ENCODE results near the gene MIS18A. TPM values are rescaled to one million over a fixed set of nuclear protein-coding genes. Genes with fewer than 3 reads are reported as not detected.

The MIS18A gene
- total RNA-seq, 1 donor from 2014 or later, result 5.0 TPM

DNA sequence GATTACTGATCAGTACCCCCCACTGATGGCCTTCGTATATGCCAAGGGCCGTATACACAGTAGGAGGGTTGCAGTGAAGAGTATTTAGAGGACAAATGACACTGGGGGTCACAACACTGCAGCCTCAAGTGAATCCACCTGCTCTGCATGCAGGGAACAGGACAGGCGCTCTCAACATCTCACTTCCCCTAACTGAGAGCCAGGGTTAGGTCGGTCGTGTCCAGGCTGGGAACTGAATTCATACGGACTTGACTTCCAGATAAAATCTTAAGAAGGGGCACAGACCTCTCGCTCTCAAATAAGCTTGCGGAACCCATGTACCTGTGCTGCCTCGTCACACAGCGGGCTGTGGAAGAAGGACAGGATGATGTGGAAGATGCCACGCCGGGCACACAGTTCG lies 42.6 kb upstream of the MIS18A start:
- Mint-ChIP-seq H3K27me3 (ENCODE audit: low read depth) (no peaks in the 10 kb centered on the region), H3K36me3 (ENCODE audit: low read depth) (peaks cover 48% of the 10 kb centered on the region), H3K4me1 (ENCODE audit: low read depth) (no peaks in the 10 kb centered on the region), H3K27ac (ENCODE audit: unreplicated experiment) (no peak overlapping the region), H3K9me3 (ENCODE audit: low read depth) (no peaks in the 10 kb centered on the region), H3K4me3 (ENCODE audit: unreplicated experiment) (no peak overlapping the region)
- TF ChIP-seq, protein P1, sequence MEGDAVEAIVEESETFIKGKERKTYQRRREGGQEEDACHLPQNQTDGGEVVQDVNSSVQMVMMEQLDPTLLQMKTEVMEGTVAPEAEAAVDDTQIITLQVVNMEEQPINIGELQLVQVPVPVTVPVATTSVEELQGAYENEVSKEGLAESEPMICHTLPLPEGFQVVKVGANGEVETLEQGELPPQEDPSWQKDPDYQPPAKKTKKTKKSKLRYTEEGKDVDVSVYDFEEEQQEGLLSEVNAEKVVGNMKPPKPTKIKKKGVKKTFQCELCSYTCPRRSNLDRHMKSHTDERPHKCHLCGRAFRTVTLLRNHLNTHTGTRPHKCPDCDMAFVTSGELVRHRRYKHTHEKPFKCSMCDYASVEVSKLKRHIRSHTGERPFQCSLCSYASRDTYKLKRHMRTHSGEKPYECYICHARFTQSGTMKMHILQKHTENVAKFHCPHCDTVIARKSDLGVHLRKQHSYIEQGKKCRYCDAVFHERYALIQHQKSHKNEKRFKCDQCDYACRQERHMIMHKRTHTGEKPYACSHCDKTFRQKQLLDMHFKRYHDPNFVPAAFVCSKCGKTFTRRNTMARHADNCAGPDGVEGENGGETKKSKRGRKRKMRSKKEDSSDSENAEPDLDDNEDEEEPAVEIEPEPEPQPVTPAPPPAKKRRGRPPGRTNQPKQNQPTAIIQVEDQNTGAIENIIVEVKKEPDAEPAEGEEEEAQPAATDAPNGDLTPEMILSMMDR (IDR thresholded peaks at IDR 0.05), result no peak
- DNase-seq (ENCODE audit: low spot score), result no peak

DNA sequence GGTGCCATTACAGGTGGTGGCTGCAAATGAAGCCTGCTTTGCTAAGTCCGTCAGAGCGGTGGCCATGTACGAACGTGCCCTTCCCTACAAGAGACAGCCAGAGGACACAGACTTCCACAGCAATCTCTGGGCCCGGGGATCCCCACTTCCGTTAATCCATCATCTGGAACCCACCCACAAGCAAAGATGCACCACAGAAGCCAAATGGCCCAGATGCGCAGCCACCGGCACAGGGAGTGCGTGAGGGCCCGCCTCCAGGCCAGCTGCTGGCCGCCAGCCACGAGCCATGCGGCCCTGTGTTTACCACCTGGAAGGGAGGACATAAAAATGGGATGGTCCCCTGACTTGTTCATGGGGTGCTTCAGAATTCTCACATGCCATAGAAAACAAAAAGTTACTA lies 41.9 kb upstream of the MIS18A start:
- no peak overlapping the region for H3K4me3 Mint-ChIP-seq (ENCODE audit: unreplicated experiment)
- no peaks in the 10 kb centered on the region for H3K4me1 Mint-ChIP-seq (ENCODE audit: low read depth)
- no peak for DNase-seq (ENCODE audit: low spot score)
- H3K27ac Mint-ChIP-seq (ENCODE audit: unreplicated experiment), result no peak overlapping the region
- TF ChIP-seq, protein P1 (IDR thresholded peaks at IDR 0.05), result no peak
- no peaks in the 10 kb centered on the region for H3K9me3 Mint-ChIP-seq (ENCODE audit: low read depth)
- peaks cover 48% of the 10 kb centered on the region for H3K36me3 Mint-ChIP-seq (ENCODE audit: low read depth)
- no peaks in the 10 kb centered on the region for H3K27me3 Mint-ChIP-seq (ENCODE audit: low read depth)

DNA sequence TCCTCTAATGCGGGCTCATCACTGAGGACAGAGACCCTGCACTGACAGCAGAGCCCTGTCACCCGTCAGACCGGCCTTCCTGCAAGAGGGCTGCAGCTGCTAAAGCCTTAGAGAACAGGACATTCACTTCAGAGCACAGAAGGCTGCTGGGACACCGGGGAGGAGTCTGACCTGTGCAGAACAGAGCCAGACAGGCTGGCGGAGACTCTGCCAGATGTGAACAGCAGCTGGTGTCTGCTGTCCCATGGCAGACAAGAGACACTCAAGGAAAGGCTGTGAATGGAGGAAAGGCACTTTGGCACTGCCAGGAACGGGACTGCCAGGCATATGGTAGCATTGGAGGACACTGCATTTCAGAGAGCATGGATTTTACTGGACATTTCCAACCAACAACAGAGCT lies 41.2 kb upstream of the MIS18A start:
- H3K36me3 Mint-ChIP-seq (ENCODE audit: low read depth), result peaks cover 44% of the 10 kb centered on the region
- no peak for DNase-seq (ENCODE audit: low spot score)
- no peak overlapping the region for H3K4me3 Mint-ChIP-seq (ENCODE audit: unreplicated experiment)
- H3K27me3 Mint-ChIP-seq (ENCODE audit: low read depth), result no peaks in the 10 kb centered on the region
- H3K27ac Mint-ChIP-seq (ENCODE audit: unreplicated experiment), result no peak overlapping the region
- H3K4me1 Mint-ChIP-seq (ENCODE audit: low read depth), result no peaks in the 10 kb centered on the region
- TF ChIP-seq, protein P1 (IDR thresholded peaks at IDR 0.05), result no peak
- no peaks in the 10 kb centered on the region for H3K9me3 Mint-ChIP-seq (ENCODE audit: low read depth)

DNA sequence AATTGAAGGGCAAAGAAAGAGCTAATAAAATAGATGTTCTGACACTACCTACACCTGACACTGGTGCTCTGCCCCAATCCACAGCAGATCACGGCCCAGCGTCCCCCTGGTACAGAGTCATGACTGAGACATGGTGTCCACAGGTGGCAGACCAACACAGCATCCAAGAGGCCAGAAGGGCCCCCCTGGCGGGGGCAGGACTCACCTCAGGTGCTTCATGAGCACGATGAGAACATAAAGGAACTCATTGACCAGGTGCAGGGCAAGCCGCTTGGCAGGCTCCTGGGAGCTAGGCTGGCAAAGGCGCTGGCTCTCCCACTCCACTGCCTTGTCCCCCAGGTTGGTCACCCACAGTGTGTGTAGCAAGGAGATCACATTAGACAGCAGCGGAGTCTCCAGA lies 40.2 kb upstream of the MIS18A start:
- no peak overlapping the region for H3K27ac Mint-ChIP-seq (ENCODE audit: unreplicated experiment)
- DNase-seq (ENCODE audit: low spot score), result no peak
- H3K4me3 Mint-ChIP-seq (ENCODE audit: unreplicated experiment), result no peak overlapping the region
- H3K36me3 Mint-ChIP-seq (ENCODE audit: low read depth), result peaks cover 36% of the 10 kb centered on the region
- no peaks in the 10 kb centered on the region for H3K9me3 Mint-ChIP-seq (ENCODE audit: low read depth)
- no peaks in the 10 kb centered on the region for H3K27me3 Mint-ChIP-seq (ENCODE audit: low read depth)
- H3K4me1 Mint-ChIP-seq (ENCODE audit: low read depth), result no peaks in the 10 kb centered on the region
- TF ChIP-seq, protein P1 (IDR thresholded peaks at IDR 0.05), result no peak

DNA sequence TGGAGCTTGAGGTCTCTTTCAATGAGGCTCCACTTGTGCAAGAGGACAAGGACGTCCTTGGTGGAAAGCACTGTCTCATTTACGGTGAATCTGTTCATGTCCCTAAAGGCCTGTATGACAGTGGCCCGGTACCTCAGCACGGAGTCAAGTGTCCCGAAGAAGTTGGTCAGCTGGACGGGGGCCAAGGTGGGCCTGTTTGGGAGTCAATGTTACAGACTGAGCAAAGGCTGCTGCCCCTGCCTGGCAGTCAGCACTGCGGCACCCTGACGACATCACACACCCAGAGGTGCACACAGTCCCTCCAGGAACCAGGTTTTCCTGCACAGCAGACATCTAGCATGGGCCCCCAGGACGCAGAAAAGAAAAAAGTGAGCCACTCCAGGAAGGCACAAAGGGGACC lies 38.9 kb upstream of the MIS18A start:
- TF ChIP-seq, protein P1 (IDR thresholded peaks at IDR 0.05), result no peak
- Mint-ChIP-seq H3K4me1 (ENCODE audit: low read depth) (no peaks in the 10 kb centered on the region), H3K27ac (ENCODE audit: unreplicated experiment) (no peak overlapping the region), H3K9me3 (ENCODE audit: low read depth) (no peaks in the 10 kb centered on the region), H3K27me3 (ENCODE audit: low read depth) (no peaks in the 10 kb centered on the region), H3K4me3 (ENCODE audit: unreplicated experiment) (no peak overlapping the region), H3K36me3 (ENCODE audit: low read depth) (peaks cover 30% of the 10 kb centered on the region)
- no peak for DNase-seq (ENCODE audit: low spot score)
